Activated CD8-positive, alpha-beta T cell treated with anti-CD3 and anti-CD28 coated beads for 36 hours (primary cell): ENCODE results near the gene FIP1L1. TPM values are rescaled to one million over a fixed set of nuclear protein-coding genes. Genes with fewer than 3 reads are reported as not detected.

Source experiments
- ATAC-seq: fragments of 200-7000 bp; cut with Tn5 transposase; one replicate; pipeline ENCODE4 v1.10.0; 2021; ENCODE audit warnings: mild to moderate bottlenecking, moderate library complexity
- CTCF ChIA-PET: fragments of 350-600 bp; sonication (Branson Sonifier 250); formaldehyde crosslinking; loops from one replicate; lab custom pipeline; 2021; ENCODE audit warnings: antibody characterized with exemption; lab: Charles Lee
- POLR2A ChIA-PET: fragments of 350-600 bp; sonication (Branson Sonifier 250); formaldehyde crosslinking; loops from one replicate; lab custom pipeline; 2021; ENCODE audit warnings: antibody characterized with exemption; lab: Charles Lee
- DNase-seq: peaks from one replicate; pipeline ENCODE4 v3.0.0-alpha.2; 2020
- H3K27ac Mint-ChIP-seq: one replicate; pipeline ENCODE4 v1.8.0; 2021; ENCODE audit warnings: mild to moderate bottlenecking, mixed read lengths
- H3K27me3 Mint-ChIP-seq: one replicate; pipeline ENCODE4 v1.8.0; 2021; ENCODE audit warnings: mixed read lengths
- H3K36me3 Mint-ChIP-seq: one replicate; pipeline ENCODE4 v1.8.0; 2021; ENCODE audit warnings: low read depth, mixed read lengths
- H3K4me1 Mint-ChIP-seq: one replicate; pipeline ENCODE4 v1.8.0; 2021; ENCODE audit warnings: low read depth, mixed read lengths
- H3K4me3 Mint-ChIP-seq: one replicate; pipeline ENCODE4 v1.8.0; 2021; ENCODE audit warnings: mild to moderate bottlenecking, moderate library complexity, mixed read lengths
- H3K9me3 Mint-ChIP-seq: one replicate; pipeline ENCODE4 v1.8.0; 2021; ENCODE audit warnings: mixed read lengths
- CTCF ChIP-seq: fragments of 200-600 bp; IDR thresholded peaks from one replicate; pipeline ENCODE4 v1.8.0; 2022; ENCODE audit warnings: antibody characterized with exemption, mild to moderate bottlenecking
- intact Hi-C: fragments of 100-400 bp; cut with micrococcal nuclease; formaldehyde crosslinking; loops from one replicate; pipeline ENCODE4 v1.10.0; 2022
- total RNA-seq, 2 experiments: library from RNA; stranded (reverse); gene quantifications; one replicate each; pipeline ENCODE4 v1.2.3, GENCODE V29; 2021

FIP1L1 gene
- total RNA-seq, 2 experiments from 2014 or later = 67.3 to 67.6 TPM

- ChIA-PET CTCF (interaction anchor here (0.9 to 1.3 kb wide), 2 partner anchors 9 to 15 kb away, joined by 3 to 7 read pairs; no protein-coding TSS in a partner anchor), POLR2A (interaction anchor here (2.9 kb wide), 1 partner anchor 11 kb away, joined by 13 read pairs; the partner anchor contains the start of gene FIP1L1)
- H3K4me3 Mint-ChIP-seq = peak overlapping the region; percentile 96
- DNase-seq = no peak
- H3K9me3 Mint-ChIP-seq = no peaks in the 10 kb centered on the region
- peak; percentile 55 for ATAC-seq
- peaks cover 8% of the 10 kb centered on the region for H3K36me3 Mint-ChIP-seq
- TF ChIP-seq CTCF = no peak
- H3K27ac Mint-ChIP-seq = peak overlapping the region; percentile 92
- intact Hi-C loops = loop anchor here (10.0 kb wide), 1 partner anchor 352 kb away; no protein-coding TSS in a partner anchor
- H3K4me1 Mint-ChIP-seq = peaks cover 30% of the 10 kb centered on the region
- H3K27me3 Mint-ChIP-seq = peaks cover 11% of the 10 kb centered on the region
Observed at GRCh38 chr4:53366301-53366716, 11.1 kb upstream of the FIP1L1 start.

GRCh38 chr4:53367721-53368120 is 9.7 kb upstream of the FIP1L1 start:
- intact Hi-C loops = loop anchor here (10.0 kb wide), 1 partner anchor 353 kb away; no protein-coding TSS in a partner anchor
- POLR2A ChIA-PET = interaction anchor here (2.9 kb wide), 1 partner anchor 10 kb away, joined by 13 read pairs; the partner anchor contains the start of gene FIP1L1
- CTCF ChIA-PET = interaction anchor here (1.0 kb wide), 1 partner anchor 14 kb away, joined by 3 read pairs; no protein-coding TSS in a partner anchor
- Mint-ChIP-seq H3K4me1 (peaks cover 21% of the 10 kb centered on the region), H3K27ac (no peak overlapping the region), H3K9me3 (no peaks in the 10 kb centered on the region), H3K36me3 (peaks cover 4% of the 10 kb centered on the region), H3K27me3 (peaks cover 15% of the 10 kb centered on the region), H3K4me3 (no peak overlapping the region)
- ATAC-seq = no peak
- TF ChIP-seq CTCF = no peak
- DNase-seq = no peak

- ChIA-PET POLR2A (no interaction called here), CTCF (no interaction called here)
- Mint-ChIP-seq H3K36me3 (no peaks in the 10 kb centered on the region), H3K27me3 (peaks cover 15% of the 10 kb centered on the region), H3K4me1 (peaks cover 12% of the 10 kb centered on the region), H3K9me3 (no peaks in the 10 kb centered on the region), H3K27ac (no peak overlapping the region), H3K4me3 (no peak overlapping the region)
- ATAC-seq = no peak
- no peak for TF ChIP-seq CTCF
- no peak for DNase-seq
- intact Hi-C loops = no loop called here
Observed at GRCh38 chr4:53371049-53371448, 6.4 kb upstream of the FIP1L1 start.

- Mint-ChIP-seq H3K36me3 (no peaks in the 10 kb centered on the region), H3K4me3 (no peak overlapping the region), H3K27ac (no peak overlapping the region), H3K27me3 (peaks cover 15% of the 10 kb centered on the region), H3K4me1 (peaks cover 9% of the 10 kb centered on the region), H3K9me3 (no peaks in the 10 kb centered on the region)
- intact Hi-C loops = no loop called here
- ChIA-PET CTCF (no interaction called here), POLR2A (no interaction called here)
- no peak for ATAC-seq
- no peak for TF ChIP-seq CTCF
- DNase-seq = no peak
Observed at GRCh38 chr4:53371843-53372521, 5.5 kb upstream of the FIP1L1 start.

GRCh38 chr4:53374777-53375258 is 2.6 kb upstream of the FIP1L1 start:
- POLR2A ChIA-PET = no interaction called here
- no peak overlapping the region for H3K4me3 Mint-ChIP-seq

More at GRCh38 chr4:53374777-53375258, 2.6 kb upstream of the FIP1L1 start:
- intact Hi-C loops = no loop called here
- CTCF ChIA-PET = interaction anchor here (1.2 kb wide), 2 partner anchors 8 to 859 kb away, joined by 4 to 7 read pairs; partner anchors contain the start of gene SCFD2
- Mint-ChIP-seq H3K27ac (no peak overlapping the region), H3K27me3 (peaks cover 11% of the 10 kb centered on the region), H3K9me3 (no peaks in the 10 kb centered on the region), H3K36me3 (peaks cover 4% of the 10 kb centered on the region), H3K4me1 (peaks cover 22% of the 10 kb centered on the region)
- DNase-seq (no peak), ATAC-seq (no peak)
- TF ChIP-seq CTCF = no peak
